Choroid plexus epithelial cell (primary cell): ENCODE results near the gene TBX1.

Experiments
- DNase-seq: peaks from one replicate; pipeline ENCODE4 v3.0.0-alpha.2; 2010; ENCODE audit warnings: low read depth
- H3K4me3 ChIP-seq: 2 replicates; pipeline ENCODE4 v1.5.1; 2011; ENCODE audit warnings: low read depth, mild to moderate bottlenecking, control low read depth, low read length, moderate library complexity
- CTCF ChIP-seq: conservative IDR thresholded peaks from 2 replicates; pipeline ENCODE4 v1.5.1; 2011; ENCODE audit warnings: low read depth, mild to moderate bottlenecking, control low read depth, inconsistent platforms, low read length, moderate library complexity

Gene TBX1

GRCh38 chr22:19806213-19807160 lies 45.9 kb downstream of the TBX1 start:
- no peak for TF ChIP-seq CTCF
- DNase-seq = no peak
- H3K4me3 ChIP-seq = no peak overlapping the region

- TF ChIP-seq CTCF = no peak
- DNase-seq = no peak
- H3K4me3 ChIP-seq = no peak overlapping the region
These were observed 46.8 kb downstream of the TBX1 start for GRCh38 chr22:19807161-19807913.

GRCh38 chr22:19807914-19808872 lies 47.6 kb downstream of the TBX1 start:
- no peak for DNase-seq

GRCh38 chr22:19808873-19809478 lies 48.4 kb downstream of the TBX1 start:
- no peak overlapping the region for H3K4me3 ChIP-seq
- no peak for DNase-seq
- TF ChIP-seq CTCF = no peak

More at GRCh38 chr22:19807914-19808872, 47.6 kb downstream of the TBX1 start:
- H3K4me3 ChIP-seq = no peak overlapping the region
- no peak for TF ChIP-seq CTCF

- no peak overlapping the region for H3K4me3 ChIP-seq
- no peak for TF ChIP-seq CTCF
- DNase-seq = no peak
These were observed 49.2 kb downstream of the TBX1 start for GRCh38 chr22:19809741-19810140.

GRCh38 chr22:19810381-19811201 lies 50.0 kb downstream of the TBX1 start:
- peak; percentile 76 for DNase-seq
- TF ChIP-seq CTCF = no peak
- H3K4me3 ChIP-seq = no peak overlapping the region
